ENCODE results near the gene PIGK.
A peak's percentile ranks its signal among the peaks of the same experiment; 100 is the strongest.

Gene PIGK

GRCh38 chr1:77044133-77044849, 174.9 kb downstream of the PIGK start:
- intact Hi-C loops (cut with DNase I) = no loop called here
- DNase-seq = no peak

GRCh38 chr1:77040826-77041225, 178.4 kb downstream of the PIGK start:
- intact Hi-C loops (cut with DNase I) = no loop called here
- DNase-seq = no peak

- DNase-seq = peak in 8 of 10 donors; percentile 43 to 93 (median 73)
These were observed 179.5 kb downstream of the PIGK start for GRCh38 chr1:77039739-77040138.

GRCh38 chr1:77039111-77039510, 180.1 kb downstream of the PIGK start:
- intact Hi-C loops (cut with DNase I) = loop anchor here (10.0 kb wide), 1 partner anchor 264 kb away; no protein-coding TSS in a partner anchor

More at GRCh38 chr1:77039739-77040138, 179.5 kb downstream of the PIGK start:
- intact Hi-C loops (cut with DNase I) = loop anchor here (10.0 kb wide), 1 partner anchor 265 kb away; no protein-coding TSS in a partner anchor

More at GRCh38 chr1:77039111-77039510, 180.1 kb downstream of the PIGK start:
- no peak for DNase-seq
